Naive thymus-derived CD4-positive, alpha-beta T cell (primary cell): ENCODE data around the gene TTBK2. TPM values are rescaled to one million over a fixed set of nuclear protein-coding genes. Genes with fewer than 3 reads are reported as not detected.

Experiments used
- ATAC-seq: fragments of 150-1000 bp; cut with Tn5 transposase; 2 replicates; pipeline ENCODE4 v1.10.0; 2021; ENCODE audit warnings: mild to moderate bottlenecking, moderate library complexity
- CTCF ChIA-PET: fragments of 350-600 bp; sonication (Branson Sonifier 250); formaldehyde crosslinking; loops from one replicate; lab custom pipeline; 2021; ENCODE audit warnings: antibody characterized with exemption; lab: Charles Lee
- POLR2A ChIA-PET: fragments of 350-600 bp; sonication (Branson Sonifier 250); formaldehyde crosslinking; loops from one replicate; lab custom pipeline; 2021; ENCODE audit warnings: antibody characterized with exemption, inconsistent platforms; lab: Charles Lee
- DNase-seq, 9 donors: peaks; one replicate each; pipeline versions ENCODE4 v3.0.0 to v3.0.0-alpha.2; 2020 to 2022; ENCODE audit warnings: mixed read lengths in 1 of 9
- H3K27ac ChIP-seq: one replicate; pipeline ENCODE4 v1.7.0; 2013; ENCODE audit warnings: mild to moderate bottlenecking, low read depth, low read length, moderate library complexity
- H3K27me3 ChIP-seq, 2 donors: one replicate each; pipeline ENCODE4 v1.7.0; 2013; ENCODE audit warnings: low read length in 2 of 2, mild to moderate bottlenecking in 2 of 2, moderate library complexity in 2 of 2; ENCODE audit not compliant: control insufficient read depth in 2 of 2, insufficient read depth in 2 of 2
- H3K36me3 ChIP-seq, 3 experiments: 1 replicate in 2 of 3; 2 replicates in 1 of 3; pipeline ENCODE4 v1.7.0; 2013; ENCODE audit warnings: low read length in 3 of 3, mild to moderate bottlenecking in 3 of 3, moderate library complexity in 1 of 3; ENCODE audit not compliant: insufficient read depth in 3 of 3, control insufficient read depth in 2 of 3
- H3K4me1 ChIP-seq, 2 donors: one replicate each; pipeline ENCODE4 v1.7.0; 2013; ENCODE audit warnings: low read length in 2 of 2, mild to moderate bottlenecking in 2 of 2, moderate library complexity in 1 of 2; ENCODE audit not compliant: control insufficient read depth in 2 of 2, insufficient read depth in 2 of 2
- H3K4me3 ChIP-seq: 2 replicates; pipeline ENCODE4 v1.7.0; 2013; ENCODE audit warnings: mild to moderate bottlenecking, low read length
- H3K9me3 ChIP-seq, 3 experiments: 1 replicate in 2 of 3; 2 replicates in 1 of 3; pipeline ENCODE4 v1.7.0; 2013; ENCODE audit warnings: low read length in 3 of 3; ENCODE audit not compliant: control insufficient read depth in 2 of 3
- H3K27ac Mint-ChIP-seq, 9 donors: one replicate each; pipeline ENCODE4 v1.8.0; 2020 to 2022; ENCODE audit warnings: mixed read lengths in 9 of 9, mild to moderate bottlenecking in 8 of 9, moderate library complexity in 5 of 9, inconsistent platforms in 2 of 9
- H3K27me3 Mint-ChIP-seq, 5 donors: one replicate each; pipeline ENCODE4 v1.8.0; 2021 to 2022; ENCODE audit warnings: mixed read lengths in 5 of 5, mild to moderate bottlenecking in 1 of 5
- H3K36me3 Mint-ChIP-seq, 5 donors: one replicate each; pipeline ENCODE4 v1.8.0; 2020 to 2022; ENCODE audit warnings: mixed read lengths in 5 of 5, mild to moderate bottlenecking in 3 of 5, inconsistent platforms in 1 of 5
- H3K4me1 Mint-ChIP-seq, 7 donors: one replicate each; pipeline ENCODE4 v1.8.0; 2020 to 2022; ENCODE audit warnings: mixed read lengths in 7 of 7, mild to moderate bottlenecking in 3 of 7, inconsistent platforms in 1 of 7
- H3K4me3 Mint-ChIP-seq, 10 donors: one replicate each; pipeline ENCODE4 v1.8.0; 2020 to 2022; ENCODE audit warnings: mild to moderate bottlenecking in 10 of 10, mixed read lengths in 10 of 10, moderate library complexity in 6 of 10, inconsistent platforms in 2 of 10
- H3K9me3 Mint-ChIP-seq, 11 donors: one replicate each; pipeline ENCODE4 v1.8.0; 2020 to 2022; ENCODE audit warnings: mixed read lengths in 11 of 11, mild to moderate bottlenecking in 4 of 11, inconsistent platforms in 1 of 11, moderate library complexity in 1 of 11
- intact Hi-C, 2 donors: fragments of 100-400 bp; cut with micrococcal nuclease; formaldehyde crosslinking; loops; one replicate each; pipeline ENCODE4 v1.15.1; 2023
- polyA plus RNA-seq, 2 donors: library from polyadenylated mRNA; unstranded; fragments of 300-500 nt; fragmentation: Illumina TruSeq; gene quantifications; one replicate each; pipeline ENCODE4 v1.2.3, GENCODE V29; 2021
- total RNA-seq, 6 experiments: library from RNA in 5 of 6; stranded (reverse) in 5 of 6; gene quantifications; 1 replicate in 5 of 6; 2 replicates in 1 of 6; pipeline ENCODE4 v1.2.3 and lab custom pipeline; 2021 to 2026

TTBK2 gene
- total and polyA plus RNA-seq, 7 experiments from 2014 or later = 12.5 to 30.5 (median 26.1) TPM

- CTCF ChIA-PET = no interaction called here
- peak in 4 of 9 donors; percentile 15 to 55 (median 23) for DNase-seq
- H3K4me3 Mint-ChIP-seq = peak overlapping the region; percentile 75 to 87 (median 84)
- Histone ChIP-seq H3K27ac (peak overlapping the region; percentile 87), H3K36me3 (peaks cover 0 to 43% (median under 1%) of the 10 kb centered on the region in 3 experiments), H3K9me3 (no peaks in the 10 kb centered on the region), H3K4me3 (peak overlapping the region; percentile 65), H3K27me3 (no peaks in the 10 kb centered on the region), H3K4me1 (peaks cover 5 to 6% of the 10 kb centered on the region in 2 donors)
- H3K36me3 Mint-ChIP-seq = peaks cover 5 to 21% (median 11%) of the 10 kb centered on the region in 5 donors
- intact Hi-C loops = loop anchor here (2.0 to 5.0 kb wide), 5 partner anchors 161 to 1504 kb away; partner anchors contain the start of genes CHP1 (in 1 of the 2), EXD1 (in 1 of the 2), LCMT2 (in 1 of the 2) and SNAP23 (in 1 of the 2)
- no peaks in the 10 kb centered on the region for H3K9me3 Mint-ChIP-seq
- peak; percentile 8 for ATAC-seq
- no peaks in the 10 kb centered on the region for H3K27me3 Mint-ChIP-seq
- H3K27ac Mint-ChIP-seq = peak overlapping the region in 6 of 9 donors; percentile 44 to 88 (median 64)
- POLR2A ChIA-PET = interaction anchor here (0.7 to 1.4 kb wide), 3 partner anchors 12 to 1334 kb away, joined by 3 read pairs; partner anchors contain the start of gene NDUFAF1
- H3K4me1 Mint-ChIP-seq = peaks cover 13 to 26% (median 20%) of the 10 kb centered on the region in 7 donors
These were observed 184.3 kb downstream of the TTBK2 start for GRCh38 chr15:42736178-42736792.

- H3K36me3 ChIP-seq = peaks cover 0 to 50% (median 5%) of the 10 kb centered on the region in 3 experiments
- no peaks in the 10 kb centered on the region for H3K9me3 ChIP-seq
- ChIA-PET POLR2A (interaction anchor here (1.2 to 1.4 kb wide), 2 partner anchors 11 to 177 kb away, joined by 3 read pairs; no protein-coding TSS in a partner anchor), CTCF (no interaction called here)
- H3K4me3 ChIP-seq = peak overlapping the region; percentile 65
- H3K4me1 ChIP-seq = peaks cover 5 to 6% of the 10 kb centered on the region in 2 donors
- Mint-ChIP-seq H3K36me3 (peaks cover 8 to 26% (median 13%) of the 10 kb centered on the region in 5 donors), H3K27ac (peak overlapping the region in 8 of 9 donors; percentile 38 to 88 (median 60)), H3K27me3 (no peaks in the 10 kb centered on the region), H3K4me3 (peak overlapping the region; percentile 75 to 87 (median 84)), H3K9me3 (no peaks in the 10 kb centered on the region), H3K4me1 (peaks cover 13 to 26% (median 20%) of the 10 kb centered on the region in 7 donors)
- no peaks in the 10 kb centered on the region for H3K27me3 ChIP-seq
- no peak for DNase-seq
- no peak for ATAC-seq
- intact Hi-C loops = loop anchor here (2.0 to 5.0 kb wide), 5 partner anchors 161 to 1503 kb away; partner anchors contain the start of genes CHP1 (in 1 of the 2), EXD1 (in 1 of the 2), LCMT2 (in 1 of the 2) and SNAP23 (in 1 of the 2)
- peak overlapping the region; percentile 87 for H3K27ac ChIP-seq
These were observed 185.0 kb downstream of the TTBK2 start for GRCh38 chr15:42735382-42736165.

- peak overlapping the region; percentile 2 to 87 (median 62) for H3K4me3 Mint-ChIP-seq
- peaks cover 13 to 26% (median 20%) of the 10 kb centered on the region in 7 donors for H3K4me1 Mint-ChIP-seq
- peaks cover 8 to 30% (median 14%) of the 10 kb centered on the region in 5 donors for H3K36me3 Mint-ChIP-seq
- H3K27ac Mint-ChIP-seq = peak overlapping the region in 5 of 9 donors; percentile 5 to 89 (median 48)
- DNase-seq (no peak), ATAC-seq (no peak)
- Histone ChIP-seq H3K36me3 (peaks cover 0 to 62% (median 5%) of the 10 kb centered on the region in 3 experiments), H3K27me3 (no peaks in the 10 kb centered on the region), H3K4me1 (peaks cover 5 to 6% of the 10 kb centered on the region in 2 donors), H3K9me3 (no peaks in the 10 kb centered on the region), H3K4me3 (no peak overlapping the region), H3K27ac (no peak overlapping the region)
- intact Hi-C loops = no loop called here
- no peaks in the 10 kb centered on the region for H3K9me3 Mint-ChIP-seq
- H3K27me3 Mint-ChIP-seq = no peaks in the 10 kb centered on the region
- ChIA-PET POLR2A (interaction anchor here (0.7 kb wide), 1 partner anchor 28 kb away, joined by 5 read pairs; no protein-coding TSS in a partner anchor), CTCF (interaction anchor here (0.5 to 0.7 kb wide), 3 partner anchors 19 to 1767 kb away, joined by 3 to 4 read pairs (median 3); no protein-coding TSS in a partner anchor)
These were observed 186.4 kb downstream of the TTBK2 start for GRCh38 chr15:42734076-42734672.

GRCh38 chr15:42733027-42733426, 187.6 kb downstream of the TTBK2 start:
- Histone ChIP-seq H3K9me3 (no peaks in the 10 kb centered on the region), H3K36me3 (peaks cover 0 to 73% (median 5%) of the 10 kb centered on the region in 3 experiments), H3K4me3 (no peak overlapping the region), H3K27ac (no peak overlapping the region), H3K27me3 (no peaks in the 10 kb centered on the region), H3K4me1 (peaks cover 5 to 6% of the 10 kb centered on the region in 2 donors)
- H3K4me3 Mint-ChIP-seq = peak overlapping the region in 2 of 10 donors; percentile 32 to 41
- DNase-seq = no peak
- peaks cover 10 to 30% (median 14%) of the 10 kb centered on the region in 5 donors for H3K36me3 Mint-ChIP-seq
- H3K9me3 Mint-ChIP-seq = no peaks in the 10 kb centered on the region
- intact Hi-C loops = no loop called here
- no peaks in the 10 kb centered on the region for H3K27me3 Mint-ChIP-seq
- no peak for ATAC-seq
- ChIA-PET CTCF (no interaction called here), POLR2A (no interaction called here)
- peak overlapping the region in 1 of 9 donors; percentile 31 for H3K27ac Mint-ChIP-seq
- peaks cover 13 to 26% (median 20%) of the 10 kb centered on the region in 7 donors for H3K4me1 Mint-ChIP-seq

- Histone ChIP-seq H3K9me3 (no peaks in the 10 kb centered on the region), H3K27ac (no peak overlapping the region), H3K4me1 (peaks cover 5 to 6% of the 10 kb centered on the region in 2 donors), H3K36me3 (peaks cover 0 to 81% (median 10%) of the 10 kb centered on the region in 3 experiments), H3K4me3 (no peak overlapping the region), H3K27me3 (no peaks in the 10 kb centered on the region)
- POLR2A ChIA-PET = no interaction called here
- H3K27me3 Mint-ChIP-seq = no peaks in the 10 kb centered on the region
- peak overlapping the region in 1 of 10 donors; percentile 41 for H3K4me3 Mint-ChIP-seq
- no peaks in the 10 kb centered on the region for H3K9me3 Mint-ChIP-seq
- DNase-seq = no peak
- intact Hi-C loops = no loop called here
- H3K36me3 Mint-ChIP-seq = peaks cover 10 to 32% (median 15%) of the 10 kb centered on the region in 5 donors
- no peak for ATAC-seq
- H3K27ac Mint-ChIP-seq = peak overlapping the region in 3 of 9 donors; percentile 19 to 47 (median 28)
- CTCF ChIA-PET = interaction anchor here (0.5 kb wide), 1 partner anchor 1444 kb away, joined by 3 read pairs; no protein-coding TSS in a partner anchor
- H3K4me1 Mint-ChIP-seq = peaks cover 10 to 22% (median 16%) of the 10 kb centered on the region in 7 donors
These were observed 188.3 kb downstream of the TTBK2 start for GRCh38 chr15:42732095-42732827.
